Mesenchymal stem cell (in vitro differentiated cells and primary cell): ENCODE data around the gene PNCK.

ENCODE experiments used
- DNase-seq: peaks from one replicate; pipeline ENCODE4 v3.0.0-alpha.2; 2013
- H2AFZ ChIP-seq: one replicate; pipeline ENCODE4 v1.6.1; 2013; ENCODE audit warnings: low read depth, mild to moderate bottlenecking, control low read depth, inconsistent platforms, low read length, moderate library complexity
- H2AK5ac ChIP-seq: 2 replicates; pipeline ENCODE4 v1.6.1; 2013; ENCODE audit warnings: low read length, moderate library complexity, mild to moderate bottlenecking, inconsistent platforms; ENCODE audit not compliant: severe bottlenecking
- H2BK120ac ChIP-seq: one replicate; pipeline ENCODE4 v1.6.1; 2013; ENCODE audit warnings: low read depth, mild to moderate bottlenecking, inconsistent platforms, low read length, moderate library complexity
- H2BK12ac ChIP-seq, 2 experiments: one replicate each; pipeline ENCODE4 v1.6.1; 2013; ENCODE audit warnings: inconsistent platforms in 2 of 2, low read length in 2 of 2, mild to moderate bottlenecking in 2 of 2, moderate library complexity in 2 of 2, control low read depth in 1 of 2
- H2BK15ac ChIP-seq: one replicate; pipeline ENCODE4 v1.6.1; 2013; ENCODE audit warnings: mild to moderate bottlenecking, low read depth, inconsistent platforms; ENCODE audit not compliant: poor library complexity, severe bottlenecking
- H2BK5ac ChIP-seq: 2 replicates; pipeline ENCODE4 v1.6.1; 2013; ENCODE audit warnings: low read depth, mild to moderate bottlenecking, low read length, control low read depth, inconsistent platforms; ENCODE audit not compliant: poor library complexity, severe bottlenecking
- H3K14ac ChIP-seq, 2 experiments: one replicate each; pipeline ENCODE4 v1.6.1; 2013; ENCODE audit warnings: inconsistent platforms in 2 of 2, low read length in 2 of 2, control low read depth in 1 of 2, mild to moderate bottlenecking in 1 of 2, moderate library complexity in 1 of 2
- H3K18ac ChIP-seq, 2 experiments: one replicate each; pipeline ENCODE4 v1.6.1; 2013; ENCODE audit warnings: inconsistent platforms in 2 of 2, low read length in 2 of 2, control low read depth in 1 of 2, low read depth in 1 of 2, mild to moderate bottlenecking in 1 of 2
- H3K23ac ChIP-seq, 2 experiments: one replicate each; pipeline ENCODE4 v1.6.1; 2013; ENCODE audit warnings: inconsistent platforms in 2 of 2, low read length in 2 of 2, mild to moderate bottlenecking in 2 of 2, moderate library complexity in 2 of 2, control low read depth in 1 of 2
- H3K27ac ChIP-seq: 2 replicates; pipeline ENCODE4 v1.5.1; 2013; ENCODE audit warnings: mild to moderate bottlenecking, moderate library complexity, low read length, control low read depth, inconsistent platforms; ENCODE audit not compliant: poor library complexity, severe bottlenecking
- H3K27me3 ChIP-seq, 2 experiments: 2 replicates each; pipeline versions ENCODE4 v1.6.1 to v1.7.0; 2013; ENCODE audit warnings: low read length in 2 of 2, mild to moderate bottlenecking in 2 of 2, moderate library complexity in 2 of 2, control low read depth in 1 of 2, inconsistent platforms in 1 of 2; ENCODE audit not compliant: control insufficient read depth in 1 of 2, insufficient read depth in 1 of 2
- H3K36me3 ChIP-seq, 2 experiments: 2 replicates each; pipeline versions ENCODE4 v1.6.1 to v1.7.0; 2013; ENCODE audit warnings: low read length in 2 of 2, control low read depth in 1 of 2, inconsistent platforms in 1 of 2, low read depth in 1 of 2, mild to moderate bottlenecking in 1 of 2; ENCODE audit not compliant: insufficient read depth in 2 of 2, control insufficient read depth in 1 of 2
- H3K4ac ChIP-seq, 2 experiments: one replicate each; pipeline ENCODE4 v1.6.1; 2013; ENCODE audit warnings: inconsistent platforms in 2 of 2, low read length in 2 of 2, mild to moderate bottlenecking in 2 of 2, moderate library complexity in 2 of 2, control low read depth in 1 of 2, low read depth in 1 of 2
- H3K4me1 ChIP-seq: 2 replicates; pipeline ENCODE4 v1.6.1; 2013; ENCODE audit warnings: low read depth, low read length, control low read depth; ENCODE audit not compliant: control insufficient read depth, insufficient read depth
- H3K4me2 ChIP-seq: 2 replicates; pipeline ENCODE4 v1.6.1; 2013; ENCODE audit warnings: low read length, mild to moderate bottlenecking, inconsistent platforms; ENCODE audit not compliant: poor library complexity, severe bottlenecking
- H3K4me3 ChIP-seq, 2 experiments: 2 replicates each; pipeline versions ENCODE4 v1.5.1 to v1.7.0; 2013; ENCODE audit warnings: low read length in 2 of 2, mild to moderate bottlenecking in 2 of 2, control low read depth in 1 of 2, low read depth in 1 of 2; ENCODE audit not compliant: insufficient read depth in 1 of 2
- H3K79me1 ChIP-seq: replicated peaks from 2 replicates; pipeline ENCODE4 v1.6.1; 2013; ENCODE audit warnings: mild to moderate bottlenecking, control low read depth, low read length, inconsistent platforms; ENCODE audit not compliant: poor library complexity, severe bottlenecking
- H3K9ac ChIP-seq: 2 replicates; pipeline ENCODE4 v1.7.0; 2013; ENCODE audit warnings: mild to moderate bottlenecking, low read length, moderate library complexity
- H3K9me3 ChIP-seq: 2 replicates; pipeline ENCODE4 v1.7.0; 2013; ENCODE audit warnings: mild to moderate bottlenecking, low read length; ENCODE audit not compliant: control insufficient read depth
- H4K8ac ChIP-seq: one replicate; pipeline ENCODE4 v1.6.1; 2013; ENCODE audit warnings: inconsistent platforms, mild to moderate bottlenecking, low read length, moderate library complexity
- H4K91ac ChIP-seq: one replicate; pipeline ENCODE4 v1.6.1; 2013; ENCODE audit warnings: mild to moderate bottlenecking, low read length, inconsistent platforms
- WGBS: methylation state at CpG from one replicate; pipeline ENCODE4 v1.1.7; 2013; ENCODE audit warnings: mixed read lengths; 5-methylcytosine and 5-hydroxymethylcytosine counted together

The PNCK gene

GRCh38 chrX:153624196-153625091 lies 49.2 kb downstream of the PNCK start:
- no peak overlapping the region for H4K91ac ChIP-seq
- 91% methylated on average over 12 of the region's 15 CpGs for WGBS

GRCh38 chrX:153623310-153624029 lies 50.1 kb downstream of the PNCK start:
- H3K4me3 ChIP-seq, result no peak overlapping the region
- H3K27me3 ChIP-seq, result peaks cover 0 to 72% of the 10 kb centered on the region in 2 experiments
- no peaks in the 10 kb centered on the region for H3K9me3 ChIP-seq
- peaks cover 28% of the 10 kb centered on the region for H3K4me1 ChIP-seq
- H3K79me1 ChIP-seq, result no peaks in the 10 kb centered on the region
- no peak overlapping the region for H3K4me2 ChIP-seq
- no peak for DNase-seq
- no peak overlapping the region for H3K4ac ChIP-seq
- peak overlapping the region; percentile 24 for H3K27ac ChIP-seq
- no peak overlapping the region for H2BK15ac ChIP-seq
- no peak overlapping the region for H3K14ac ChIP-seq
- no peak overlapping the region for H2BK5ac ChIP-seq
- H3K18ac ChIP-seq, result no peak overlapping the region
- H3K23ac ChIP-seq, result no peak overlapping the region
- 82% methylated on average over 15 of the region's 16 CpGs for WGBS
- H4K91ac ChIP-seq, result no peak overlapping the region
- no peaks in the 10 kb centered on the region for H3K36me3 ChIP-seq
- H2BK12ac ChIP-seq, result no peak overlapping the region
- peak overlapping the region; percentile 6 for H2AK5ac ChIP-seq
- H3K9ac ChIP-seq, result no peak overlapping the region
- no peak overlapping the region for H2BK120ac ChIP-seq
- H2AFZ ChIP-seq, result no peak overlapping the region
- no peak overlapping the region for H4K8ac ChIP-seq

More at GRCh38 chrX:153624196-153625091, 49.2 kb downstream of the PNCK start:
- Histone ChIP-seq H3K9me3 (no peaks in the 10 kb centered on the region), H2BK120ac (no peak overlapping the region), H2AK5ac (peak overlapping the region; percentile 37), H3K79me1 (no peaks in the 10 kb centered on the region), H3K4me3 (no peak overlapping the region), H2AFZ (no peak overlapping the region), H4K8ac (no peak overlapping the region), H2BK12ac (no peak overlapping the region), H2BK5ac (no peak overlapping the region), H3K18ac (no peak overlapping the region), H3K27me3 (peaks cover 0 to 71% of the 10 kb centered on the region in 2 experiments), H3K27ac (no peak overlapping the region), H3K14ac (no peak overlapping the region), H3K9ac (no peak overlapping the region), H3K23ac (no peak overlapping the region), H3K4ac (no peak overlapping the region), H2BK15ac (no peak overlapping the region), H3K36me3 (no peaks in the 10 kb centered on the region), H3K4me1 (peaks cover 35% of the 10 kb centered on the region), H3K4me2 (no peak overlapping the region)
- no peak for DNase-seq

- H2AK5ac ChIP-seq, result no peak overlapping the region
- DNase-seq, result no peak
- no peak overlapping the region for H2BK5ac ChIP-seq
- WGBS, result 82% methylated on average over 12 of the region's 17 CpGs
- no peak overlapping the region for H2AFZ ChIP-seq
- no peaks in the 10 kb centered on the region for H3K9me3 ChIP-seq
- H2BK120ac ChIP-seq, result no peak overlapping the region
- no peak overlapping the region for H4K91ac ChIP-seq
- H3K36me3 ChIP-seq, result no peaks in the 10 kb centered on the region
- peaks cover 23% of the 10 kb centered on the region for H3K4me1 ChIP-seq
- peak overlapping the region; percentile 80 for H3K27ac ChIP-seq
- H3K18ac ChIP-seq, result no peak overlapping the region
- no peak overlapping the region for H3K9ac ChIP-seq
- peak overlapping the region; percentile 16 for H3K4me2 ChIP-seq
- no peak overlapping the region for H2BK12ac ChIP-seq
- H2BK15ac ChIP-seq, result no peak overlapping the region
- H3K27me3 ChIP-seq, result peaks cover 0 to 72% of the 10 kb centered on the region in 2 experiments
- H3K4me3 ChIP-seq, result no peak overlapping the region
- H3K4ac ChIP-seq, result no peak overlapping the region
- no peak overlapping the region for H3K14ac ChIP-seq
- no peaks in the 10 kb centered on the region for H3K79me1 ChIP-seq
- H3K23ac ChIP-seq, result no peak overlapping the region
- no peak overlapping the region for H4K8ac ChIP-seq
Observed at GRCh38 chrX:153622661-153623309, 50.8 kb downstream of the PNCK start.
